CD4-positive, CD25-positive, alpha-beta regulatory T cell (primary cell): ENCODE data around the gene PITX2. TPM values are rescaled to one million over a fixed set of nuclear protein-coding genes. Genes with fewer than 3 reads are reported as not detected.

Experiments used
- ATAC-seq, 2 donors: fragments of 150-1000 bp; cut with Tn5 transposase; one replicate each; pipeline ENCODE4 v1.10.0; 2021; ENCODE audit warnings: low read depth in 2 of 2, moderate number of reproducible peaks in 2 of 2, moderate library complexity in 1 of 2
- DNase-seq, 3 donors: peaks; one replicate each; pipeline versions ENCODE4 v3.0.0 to v3.0.0-alpha.2; 2012 to 2022; ENCODE audit warnings: mixed read lengths in 1 of 3
- H3K27ac ChIP-seq: one replicate; pipeline ENCODE4 v1.7.0; 2013; ENCODE audit warnings: mild to moderate bottlenecking, low read length; ENCODE audit not compliant: insufficient read depth, poor library complexity, severe bottlenecking
- H3K27me3 ChIP-seq: one replicate; pipeline ENCODE4 v1.7.0; 2013; ENCODE audit warnings: low read length; ENCODE audit not compliant: control insufficient read depth, insufficient read depth
- H3K36me3 ChIP-seq: one replicate; pipeline ENCODE4 v1.7.0; 2013; ENCODE audit warnings: mild to moderate bottlenecking, low read length, moderate library complexity; ENCODE audit not compliant: control insufficient read depth, insufficient read depth
- H3K4me1 ChIP-seq: 2 replicates; pipeline ENCODE4 v1.7.0; 2013; ENCODE audit warnings: mild to moderate bottlenecking, low read length; ENCODE audit not compliant: insufficient read depth, control insufficient read depth, poor library complexity, severe bottlenecking
- H3K4me3 ChIP-seq: one replicate; pipeline ENCODE4 v1.7.0; 2013; ENCODE audit warnings: low read depth, mild to moderate bottlenecking, low read length, moderate library complexity
- H3K9me3 ChIP-seq, 2 experiments: 1 replicate in 1 of 2; 2 replicates in 1 of 2; pipeline ENCODE4 v1.7.0; 2013; ENCODE audit warnings: low read length in 2 of 2, mild to moderate bottlenecking in 1 of 2, moderate library complexity in 1 of 2; ENCODE audit not compliant: control insufficient read depth in 2 of 2
- H3K27ac Mint-ChIP-seq, 3 donors: one replicate each; pipeline ENCODE4 v1.8.0; 2020 to 2022; ENCODE audit warnings: mild to moderate bottlenecking in 3 of 3, mixed read lengths in 3 of 3, moderate library complexity in 2 of 3
- H3K27me3 Mint-ChIP-seq: one replicate; pipeline ENCODE4 v1.8.0; 2022; ENCODE audit warnings: mild to moderate bottlenecking, mixed read lengths
- H3K36me3 Mint-ChIP-seq: one replicate; pipeline ENCODE4 v1.8.0; 2020; ENCODE audit warnings: mixed read lengths
- H3K4me1 Mint-ChIP-seq, 4 donors: one replicate each; pipeline ENCODE4 v1.8.0; 2020 to 2022; ENCODE audit warnings: mixed read lengths in 4 of 4, mild to moderate bottlenecking in 1 of 4
- H3K4me3 Mint-ChIP-seq, 4 donors: one replicate each; pipeline ENCODE4 v1.8.0; 2020 to 2022; ENCODE audit warnings: mild to moderate bottlenecking in 4 of 4, mixed read lengths in 4 of 4, moderate library complexity in 3 of 4
- H3K9me3 Mint-ChIP-seq, 7 donors: one replicate each; pipeline ENCODE4 v1.8.0; 2020 to 2022; ENCODE audit warnings: mixed read lengths in 7 of 7, mild to moderate bottlenecking in 3 of 7, moderate library complexity in 2 of 7
- polyA plus RNA-seq, 4 donors: library from polyadenylated mRNA; unstranded; fragments of 300-500 nt; fragmentation: Illumina TruSeq; gene quantifications; one replicate each; pipeline ENCODE4 v1.2.3, GENCODE V29; 2021
- total RNA-seq: library from RNA; stranded (reverse); gene quantifications from one replicate; pipeline ENCODE4 v1.2.3, GENCODE V29; 2022

The PITX2 gene
- total and polyA plus RNA-seq, 5 donors from 2014 or later, result not detected

DNA sequence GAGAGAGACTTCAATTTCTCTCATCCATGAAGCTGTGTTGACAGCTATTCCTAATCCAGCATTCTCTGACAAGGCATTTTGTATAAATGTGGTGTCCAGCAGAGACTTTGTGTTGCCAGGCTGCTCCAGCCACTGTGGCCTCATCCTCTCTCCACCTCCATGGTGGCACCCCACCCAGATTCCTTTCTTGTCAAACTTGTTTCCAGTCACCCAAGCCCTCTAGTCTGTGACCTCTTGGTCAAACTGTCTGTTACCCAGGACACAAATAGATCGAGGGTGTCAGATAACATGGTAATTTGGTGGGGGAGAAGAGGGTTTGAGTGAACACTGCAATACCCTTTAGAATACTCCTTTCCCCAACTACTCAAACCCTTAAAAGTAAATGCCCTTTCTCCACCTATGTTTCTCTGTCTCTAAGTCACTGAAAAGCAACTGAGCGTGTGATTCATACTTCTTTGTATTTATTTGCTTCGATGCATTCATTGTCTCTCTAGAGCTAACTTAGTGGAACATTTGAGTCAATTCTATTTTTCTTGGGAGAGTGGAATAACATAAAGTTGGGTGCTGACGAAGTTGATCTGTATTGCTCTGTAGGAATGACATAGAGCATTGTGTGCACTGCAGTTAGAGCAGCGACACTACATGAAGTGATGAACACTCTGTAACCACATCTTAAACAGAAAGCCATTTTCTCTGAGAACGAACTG is 13.7 kb downstream of the PITX2 start:
- ATAC-seq (no peak), DNase-seq (no peak)
- peaks cover 0 to 3% (median 0%) of the 10 kb centered on the region in 7 donors for H3K9me3 Mint-ChIP-seq
- Histone ChIP-seq H3K36me3 (no peaks in the 10 kb centered on the region), H3K27ac (no peak overlapping the region), H3K27me3 (peaks cover 33% of the 10 kb centered on the region), H3K4me1 (no peaks in the 10 kb centered on the region), H3K4me3 (no peak overlapping the region), H3K9me3 (no peaks in the 10 kb centered on the region)
- H3K4me1 Mint-ChIP-seq, result peaks cover 0 to 6% (median 0%) of the 10 kb centered on the region in 4 donors
- no peak overlapping the region for H3K27ac Mint-ChIP-seq
- H3K27me3 Mint-ChIP-seq, result peaks cover 62% of the 10 kb centered on the region
- peak overlapping the region in 1 of 4 donors; percentile 32 for H3K4me3 Mint-ChIP-seq
- H3K36me3 Mint-ChIP-seq, result no peaks in the 10 kb centered on the region

DNA sequence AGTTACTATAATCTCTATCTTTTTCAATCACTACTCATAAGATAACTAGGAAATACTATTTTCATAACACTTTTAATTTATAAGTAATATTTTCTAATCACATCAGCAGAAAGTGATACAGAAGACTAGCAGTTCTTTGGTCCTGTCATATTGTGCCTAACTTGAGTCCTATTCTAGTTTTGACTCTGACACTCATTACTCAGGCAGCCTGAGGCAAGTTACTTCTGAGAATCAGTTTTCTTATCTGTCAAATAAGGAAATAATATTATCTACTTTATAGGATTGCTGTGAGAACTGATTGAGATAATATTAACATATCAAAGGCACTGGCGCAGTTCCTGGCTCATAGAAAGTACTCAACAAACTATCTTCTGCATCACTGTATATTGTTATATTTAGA is 17.8 kb downstream of the PITX2 start:
- DNase-seq, result no peak
- Mint-ChIP-seq H3K27me3 (peaks cover 26% of the 10 kb centered on the region), H3K9me3 (peaks cover 0 to 4% (median 0%) of the 10 kb centered on the region in 7 donors), H3K36me3 (no peaks in the 10 kb centered on the region), H3K4me3 (no peak overlapping the region), H3K27ac (no peak overlapping the region), H3K4me1 (no peaks in the 10 kb centered on the region)
- H3K36me3 ChIP-seq, result no peaks in the 10 kb centered on the region
- H3K27ac ChIP-seq, result no peak overlapping the region
- no peaks in the 10 kb centered on the region for H3K9me3 ChIP-seq
- no peaks in the 10 kb centered on the region for H3K4me1 ChIP-seq
- ATAC-seq, result no peak
- H3K4me3 ChIP-seq, result no peak overlapping the region
- H3K27me3 ChIP-seq, result peaks cover 13% of the 10 kb centered on the region

DNA sequence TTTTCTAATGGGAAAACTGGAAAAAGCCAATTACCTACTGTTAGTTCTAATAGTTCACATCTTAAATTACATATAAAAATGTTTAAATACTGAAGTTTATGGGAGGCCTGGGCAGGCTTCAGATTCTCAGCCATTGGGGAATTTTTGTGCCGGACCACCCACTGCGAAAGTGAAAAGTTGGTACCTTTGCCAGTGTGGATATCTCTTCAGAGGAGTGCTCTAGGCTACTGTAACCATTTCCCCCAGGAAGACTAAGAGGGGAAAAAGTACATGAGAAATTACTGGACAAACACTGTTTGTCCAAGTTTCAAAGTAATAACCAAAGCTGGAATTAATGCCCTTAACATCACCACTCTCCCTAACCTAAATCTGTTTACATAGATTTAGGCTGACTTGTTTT is 20.8 kb downstream of the PITX2 start:
- H3K27ac ChIP-seq, result no peak overlapping the region
- H3K9me3 Mint-ChIP-seq, result peaks cover 0 to 11% (median 0%) of the 10 kb centered on the region in 7 donors
- H3K4me1 Mint-ChIP-seq, result no peaks in the 10 kb centered on the region
- no peaks in the 10 kb centered on the region for H3K4me1 ChIP-seq
- H3K36me3 ChIP-seq, result no peaks in the 10 kb centered on the region
- no peak overlapping the region for H3K4me3 Mint-ChIP-seq
- ATAC-seq (no peak), DNase-seq (no peak)
- H3K27ac Mint-ChIP-seq, result no peak overlapping the region
- no peaks in the 10 kb centered on the region for H3K36me3 Mint-ChIP-seq
- no peaks in the 10 kb centered on the region for H3K27me3 ChIP-seq
- peaks cover 5% of the 10 kb centered on the region for H3K27me3 Mint-ChIP-seq
- no peaks in the 10 kb centered on the region for H3K9me3 ChIP-seq
- H3K4me3 ChIP-seq, result no peak overlapping the region

DNA sequence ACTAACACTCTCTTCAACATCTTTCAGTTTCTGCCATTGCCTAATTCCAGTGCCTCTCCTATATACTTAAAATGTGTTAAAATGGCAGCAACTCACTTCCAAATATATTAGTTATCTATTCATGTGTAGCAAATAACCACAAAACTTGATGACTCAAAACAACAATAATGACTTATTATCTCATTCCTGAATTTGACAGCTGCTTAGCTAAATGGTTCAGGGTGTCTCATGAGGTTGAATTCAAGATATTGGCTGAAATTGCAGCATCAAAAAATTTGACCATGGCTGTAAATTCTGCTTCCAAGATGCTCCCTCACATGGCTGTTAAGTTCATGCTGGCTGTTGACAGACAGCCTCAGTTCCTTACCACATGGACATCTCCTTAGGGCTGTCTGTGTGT is 25.3 kb downstream of the PITX2 start:
- no peaks in the 10 kb centered on the region for H3K4me1 ChIP-seq
- Mint-ChIP-seq H3K27ac (no peak overlapping the region), H3K27me3 (no peaks in the 10 kb centered on the region), H3K36me3 (no peaks in the 10 kb centered on the region), H3K9me3 (peaks cover 0 to 11% (median 3%) of the 10 kb centered on the region in 7 donors), H3K4me3 (no peak overlapping the region), H3K4me1 (no peaks in the 10 kb centered on the region)
- no peak overlapping the region for H3K4me3 ChIP-seq
- no peak for ATAC-seq
- no peak for DNase-seq
- no peak overlapping the region for H3K27ac ChIP-seq
- H3K36me3 ChIP-seq, result no peaks in the 10 kb centered on the region
- H3K9me3 ChIP-seq, result no peaks in the 10 kb centered on the region
- H3K27me3 ChIP-seq, result no peaks in the 10 kb centered on the region

DNA sequence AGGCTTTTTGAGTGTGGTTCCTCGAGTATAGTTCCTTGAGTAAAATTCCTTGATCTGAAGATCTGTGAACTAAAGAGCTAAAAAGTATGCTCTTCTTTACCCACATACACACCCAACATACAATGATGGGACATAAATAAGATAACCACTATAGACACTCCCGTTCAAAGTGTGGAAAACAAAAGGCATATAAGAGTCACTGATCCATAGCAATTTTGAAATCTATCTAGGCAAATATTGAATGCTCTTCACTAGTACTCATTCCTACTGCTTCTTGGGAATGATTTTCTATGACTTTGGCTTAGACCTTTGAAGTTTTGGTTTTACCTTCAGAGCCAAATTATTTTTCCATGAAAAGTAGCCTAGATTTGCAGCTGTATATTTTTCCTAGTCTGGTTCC is 26.4 kb downstream of the PITX2 start:
- Mint-ChIP-seq H3K4me3 (no peak overlapping the region), H3K9me3 (peaks cover 0 to 11% (median 3%) of the 10 kb centered on the region in 7 donors), H3K36me3 (no peaks in the 10 kb centered on the region), H3K27me3 (no peaks in the 10 kb centered on the region), H3K4me1 (no peaks in the 10 kb centered on the region), H3K27ac (no peak overlapping the region)
- Histone ChIP-seq H3K27ac (no peak overlapping the region), H3K36me3 (no peaks in the 10 kb centered on the region), H3K4me1 (no peaks in the 10 kb centered on the region), H3K9me3 (no peaks in the 10 kb centered on the region), H3K4me3 (no peak overlapping the region), H3K27me3 (no peaks in the 10 kb centered on the region)
- no peak for ATAC-seq
- no peak for DNase-seq

DNA sequence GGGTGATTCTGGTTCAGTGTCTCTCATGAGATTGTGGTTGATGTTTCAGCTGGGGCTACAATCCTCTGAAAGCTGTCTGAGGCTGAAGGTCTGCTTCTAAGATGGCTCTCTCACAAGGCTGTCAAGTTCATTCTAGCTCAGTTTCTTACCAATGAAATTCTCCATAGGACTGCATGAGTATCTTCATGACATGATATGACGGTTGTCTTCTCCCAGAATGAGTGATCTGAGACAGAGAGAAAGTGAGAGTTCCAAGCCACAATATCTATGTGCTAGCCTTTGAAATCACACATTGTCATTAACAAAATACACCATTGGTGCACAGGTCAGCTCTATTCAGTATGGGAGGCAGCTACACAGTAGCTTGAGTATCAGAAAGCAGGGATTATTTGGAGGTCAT is 27.3 kb downstream of the PITX2 start:
- peaks cover 0 to 11% (median 3%) of the 10 kb centered on the region in 7 donors for H3K9me3 Mint-ChIP-seq
- Histone ChIP-seq H3K36me3 (no peaks in the 10 kb centered on the region), H3K9me3 (no peaks in the 10 kb centered on the region), H3K4me3 (no peak overlapping the region), H3K27me3 (no peaks in the 10 kb centered on the region), H3K4me1 (no peaks in the 10 kb centered on the region), H3K27ac (no peak overlapping the region)
- H3K27me3 Mint-ChIP-seq, result no peaks in the 10 kb centered on the region
- no peaks in the 10 kb centered on the region for H3K36me3 Mint-ChIP-seq
- DNase-seq, result no peak
- H3K4me1 Mint-ChIP-seq, result no peaks in the 10 kb centered on the region
- no peak for ATAC-seq
- H3K4me3 Mint-ChIP-seq, result no peak overlapping the region
- no peak overlapping the region for H3K27ac Mint-ChIP-seq

DNA sequence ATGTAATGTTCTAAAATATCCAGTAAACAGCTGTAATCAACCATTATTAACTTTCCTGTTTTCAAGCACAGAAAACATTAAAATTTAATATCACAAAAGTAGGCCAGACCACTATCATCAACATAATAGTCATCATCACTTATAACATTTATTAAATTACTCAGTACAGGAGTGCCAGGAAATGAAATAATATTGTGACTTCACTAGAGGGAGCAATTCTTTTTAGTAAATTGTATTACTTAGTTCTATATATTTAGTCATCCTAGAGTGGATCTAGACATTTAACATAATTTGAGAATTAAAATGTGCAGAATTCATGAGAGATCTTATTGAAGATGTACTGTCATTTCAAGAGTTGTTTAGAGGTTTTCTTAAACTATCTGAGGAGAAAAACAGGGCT is 33.6 kb downstream of the PITX2 start:
- Histone ChIP-seq H3K9me3 (no peaks in the 10 kb centered on the region), H3K36me3 (no peaks in the 10 kb centered on the region), H3K27me3 (no peaks in the 10 kb centered on the region), H3K4me1 (no peaks in the 10 kb centered on the region), H3K4me3 (no peak overlapping the region), H3K27ac (no peak overlapping the region)
- Mint-ChIP-seq H3K4me1 (no peaks in the 10 kb centered on the region), H3K36me3 (no peaks in the 10 kb centered on the region), H3K9me3 (no peaks in the 10 kb centered on the region), H3K27me3 (peaks cover 8% of the 10 kb centered on the region), H3K4me3 (no peak overlapping the region), H3K27ac (no peak overlapping the region)
- ATAC-seq (no peak), DNase-seq (no peak)

DNA sequence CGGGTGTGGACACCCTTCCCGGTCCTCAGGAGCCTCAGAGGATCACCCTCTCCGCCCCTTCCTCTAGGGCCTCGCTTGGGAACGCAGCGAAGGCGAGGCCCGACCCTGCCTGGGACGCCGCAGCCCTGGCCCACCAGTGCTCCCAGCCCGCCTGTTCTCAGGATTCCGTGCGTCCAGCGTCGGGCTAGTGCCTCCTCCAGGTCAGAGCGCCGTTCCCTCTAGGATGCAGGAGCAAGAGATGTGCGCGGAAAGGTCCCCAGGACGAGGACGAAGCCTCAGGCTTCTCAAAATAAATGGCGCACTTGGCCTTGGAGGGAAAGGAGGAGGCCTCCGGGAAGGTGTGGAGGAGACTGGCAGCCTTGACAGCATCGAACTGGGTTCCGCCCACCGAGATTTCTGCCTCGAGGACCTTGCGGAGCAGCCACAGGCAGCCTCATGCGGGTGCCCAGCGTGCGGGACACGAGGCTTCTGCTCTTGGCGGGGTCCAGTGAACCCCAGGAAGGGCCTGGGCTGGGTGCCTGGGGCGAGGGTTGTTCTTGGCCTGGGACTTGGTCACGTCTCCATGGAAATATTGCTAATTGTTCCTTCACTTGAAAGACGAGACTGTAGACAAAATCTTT is 35.1 kb downstream of the PITX2 start:
- Histone ChIP-seq H3K27ac (no peak overlapping the region), H3K9me3 (no peaks in the 10 kb centered on the region), H3K27me3 (no peaks in the 10 kb centered on the region), H3K36me3 (no peaks in the 10 kb centered on the region), H3K4me1 (no peaks in the 10 kb centered on the region), H3K4me3 (no peak overlapping the region)
- H3K27ac Mint-ChIP-seq, result no peak overlapping the region
- DNase-seq (no peak), ATAC-seq (no peak)
- no peaks in the 10 kb centered on the region for H3K36me3 Mint-ChIP-seq
- H3K4me1 Mint-ChIP-seq, result no peaks in the 10 kb centered on the region
- H3K27me3 Mint-ChIP-seq, result peaks cover 8% of the 10 kb centered on the region
- peaks cover 0 to 2% (median 0%) of the 10 kb centered on the region in 7 donors for H3K9me3 Mint-ChIP-seq
- no peak overlapping the region for H3K4me3 Mint-ChIP-seq
